NT2/D1 (cell line): ENCODE data around the gene RIMBP2.

Experiments used
- DNase-seq: peaks from one replicate; pipeline ENCODE4 v3.0.0-alpha.2; 2011; ENCODE audit warnings: low read depth, low spot score
- H3K27me3 ChIP-seq: 2 replicates; pipeline ENCODE4 v1.6.0; 2011; ENCODE audit warnings: mild to moderate bottlenecking; ENCODE audit not compliant: insufficient read length, insufficient read depth
- H3K36me3 ChIP-seq: 2 replicates; pipeline ENCODE4 v1.6.1; 2011; ENCODE audit warnings: mild to moderate bottlenecking, low read length, mixed read lengths; ENCODE audit not compliant: insufficient read depth, insufficient read length
- H3K4me1 ChIP-seq: 2 replicates; pipeline ENCODE4 v1.5.1; 2011; ENCODE audit not compliant: insufficient read depth, insufficient read length
- H3K4me3 ChIP-seq: 2 replicates; pipeline ENCODE4 v1.5.1; 2011; ENCODE audit warnings: low read depth; ENCODE audit not compliant: insufficient read length
- H3K9ac ChIP-seq: 2 replicates; pipeline ENCODE4 v1.6.0; 2011; ENCODE audit warnings: low read depth; ENCODE audit not compliant: insufficient read length
- H3K9me3 ChIP-seq: 2 replicates; pipeline ENCODE4 v1.5.1; 2011; ENCODE audit warnings: mild to moderate bottlenecking, low read length; ENCODE audit not compliant: insufficient read depth
- SUZ12 ChIP-seq: IDR thresholded peaks from 2 replicates; pipeline ENCODE4 v1.6.1; 2011; ENCODE audit not compliant: insufficient read length, insufficient read depth; ENCODE audit errors: extremely low read depth
- YY1 ChIP-seq: IDR thresholded peaks from 2 replicates; pipeline ENCODE4 v1.6.1; 2011; ENCODE audit not compliant: insufficient read length, insufficient read depth
- ZNF274 ChIP-seq: IDR thresholded peaks from 2 replicates; pipeline ENCODE4 v1.6.1; 2011; ENCODE audit warnings: mild to moderate bottlenecking, low read depth, low read length

RIMBP2 gene

GRCh38 chr12:130463275-130463658, 252.8 kb downstream of the RIMBP2 start:
- Histone ChIP-seq H3K4me3 (no peak overlapping the region), H3K9ac (no peak overlapping the region), H3K4me1 (peaks cover 8% of the 10 kb centered on the region), H3K27me3 (no peaks in the 10 kb centered on the region), H3K36me3 (no peaks in the 10 kb centered on the region), H3K9me3 (peaks cover 12% of the 10 kb centered on the region)
- no peak for DNase-seq
- TF ChIP-seq YY1, result no peak
- TF ChIP-seq ZNF274, result no peak
- no peak for TF ChIP-seq SUZ12

- no peak overlapping the region for H3K4me3 ChIP-seq
- no peaks in the 10 kb centered on the region for H3K36me3 ChIP-seq
- H3K9me3 ChIP-seq, result peaks cover 7% of the 10 kb centered on the region
- H3K4me1 ChIP-seq, result peaks cover 8% of the 10 kb centered on the region
- no peak for DNase-seq
- H3K9ac ChIP-seq, result no peak overlapping the region
- no peaks in the 10 kb centered on the region for H3K27me3 ChIP-seq
- TF ChIP-seq YY1 (no peak), ZNF274 (no peak), SUZ12 (no peak)
These were observed 253.4 kb downstream of the RIMBP2 start for GRCh38 chr12:130462558-130463274.

GRCh38 chr12:130461839-130462557, 254.1 kb downstream of the RIMBP2 start:
- Histone ChIP-seq H3K27me3 (no peaks in the 10 kb centered on the region), H3K9me3 (no peaks in the 10 kb centered on the region), H3K4me1 (peaks cover 8% of the 10 kb centered on the region), H3K9ac (no peak overlapping the region), H3K36me3 (no peaks in the 10 kb centered on the region), H3K4me3 (no peak overlapping the region)
- DNase-seq, result no peak
- TF ChIP-seq ZNF274 (no peak), YY1 (no peak), SUZ12 (no peak)

GRCh38 chr12:130461447-130461815, 254.7 kb downstream of the RIMBP2 start:
- no peak for DNase-seq
- no peak overlapping the region for H3K4me3 ChIP-seq
- no peaks in the 10 kb centered on the region for H3K27me3 ChIP-seq
- no peak for TF ChIP-seq SUZ12
- no peak for TF ChIP-seq YY1
- TF ChIP-seq ZNF274, result no peak
- no peak overlapping the region for H3K9ac ChIP-seq
- H3K4me1 ChIP-seq, result peaks cover 8% of the 10 kb centered on the region
- H3K9me3 ChIP-seq, result no peaks in the 10 kb centered on the region
- H3K36me3 ChIP-seq, result no peaks in the 10 kb centered on the region

- peaks cover 7% of the 10 kb centered on the region for H3K4me1 ChIP-seq
- no peak overlapping the region for H3K9ac ChIP-seq
- no peak overlapping the region for H3K4me3 ChIP-seq
- no peak for DNase-seq
- no peaks in the 10 kb centered on the region for H3K27me3 ChIP-seq
- TF ChIP-seq SUZ12 (no peak), YY1 (no peak), ZNF274 (no peak)
- no peaks in the 10 kb centered on the region for H3K9me3 ChIP-seq
- no peaks in the 10 kb centered on the region for H3K36me3 ChIP-seq
These were observed 255.3 kb downstream of the RIMBP2 start for GRCh38 chr12:130460611-130461446.

GRCh38 chr12:130459916-130460315, 256.2 kb downstream of the RIMBP2 start:
- no peak for DNase-seq
- no peaks in the 10 kb centered on the region for H3K36me3 ChIP-seq
- no peak overlapping the region for H3K4me3 ChIP-seq
- TF ChIP-seq YY1 (no peak), ZNF274 (no peak), SUZ12 (no peak)
- no peaks in the 10 kb centered on the region for H3K27me3 ChIP-seq
- no peaks in the 10 kb centered on the region for H3K9me3 ChIP-seq
- no peak overlapping the region for H3K9ac ChIP-seq
- peaks cover 3% of the 10 kb centered on the region for H3K4me1 ChIP-seq

GRCh38 chr12:130458341-130458740, 257.8 kb downstream of the RIMBP2 start:
- no peaks in the 10 kb centered on the region for H3K36me3 ChIP-seq
- DNase-seq, result no peak
- peaks cover 3% of the 10 kb centered on the region for H3K4me1 ChIP-seq
- no peaks in the 10 kb centered on the region for H3K27me3 ChIP-seq
- H3K4me3 ChIP-seq, result no peak overlapping the region
- TF ChIP-seq SUZ12 (no peak), YY1 (no peak), ZNF274 (no peak)
- no peaks in the 10 kb centered on the region for H3K9me3 ChIP-seq
- H3K9ac ChIP-seq, result no peak overlapping the region
